Stimulated activated CD4-positive, alpha-beta T cell treated with anti-CD3 and anti-CD28 coated beads, TNF-alpha, amount 100 ng/mL, for 48 hours (primary cell): ENCODE results near the gene DRAM1.
"Not testable (repeated sequence)": the region's sequence is repeated elsewhere in the genome, so short reads cannot be mapped to it uniquely, and the experiment has no call there.

Experiments
- DNase-seq, 3 donors: peaks; one replicate each; pipeline ENCODE4 v3.0.0-alpha.2; 2020; ENCODE audit warnings: low read depth in 3 of 3

The DRAM1 gene

DNA sequence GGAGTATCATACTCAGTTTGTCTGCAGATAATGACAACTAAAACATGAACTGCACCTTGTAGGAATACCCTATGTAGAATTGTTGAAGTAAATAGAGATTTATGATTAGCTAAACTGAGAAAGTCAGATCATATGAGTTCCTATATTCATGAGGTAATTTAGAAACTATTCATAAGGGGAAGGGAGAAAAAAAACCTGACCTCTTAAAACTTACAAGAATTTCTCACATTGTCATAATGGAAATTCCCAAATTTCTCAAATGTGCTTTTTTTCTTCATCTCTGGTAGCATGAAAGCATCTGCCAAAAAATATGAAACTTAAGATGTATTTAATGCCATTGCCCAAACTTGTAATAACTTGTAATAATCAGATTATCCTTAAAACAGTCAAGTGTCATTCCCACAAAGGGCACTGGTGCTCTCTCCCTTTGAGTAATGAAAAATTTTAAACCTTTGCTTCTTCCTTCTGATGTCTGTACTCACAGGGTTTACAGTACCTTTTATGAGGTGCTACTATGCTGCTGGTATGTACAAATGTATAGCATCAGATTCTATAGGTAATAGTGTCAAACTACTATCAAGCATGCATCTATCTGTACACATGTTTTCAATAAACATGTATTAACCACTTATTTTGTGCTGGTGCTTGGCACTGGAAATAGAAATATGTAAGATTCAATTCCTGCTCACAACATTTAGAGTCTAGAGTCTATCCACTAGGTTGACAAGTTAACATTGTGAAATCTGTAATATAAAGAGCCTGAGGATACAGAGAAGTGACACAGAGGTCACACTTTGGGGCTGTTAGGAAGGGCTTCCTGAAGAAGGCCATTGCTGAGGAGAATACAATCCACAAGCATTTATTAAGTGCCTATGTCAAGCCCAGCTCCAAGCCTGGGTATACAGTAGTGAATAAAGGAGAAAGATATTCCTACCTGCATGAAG lies 17.4 kb upstream of the DRAM1 start:
- DNase-seq: no peak

DNA sequence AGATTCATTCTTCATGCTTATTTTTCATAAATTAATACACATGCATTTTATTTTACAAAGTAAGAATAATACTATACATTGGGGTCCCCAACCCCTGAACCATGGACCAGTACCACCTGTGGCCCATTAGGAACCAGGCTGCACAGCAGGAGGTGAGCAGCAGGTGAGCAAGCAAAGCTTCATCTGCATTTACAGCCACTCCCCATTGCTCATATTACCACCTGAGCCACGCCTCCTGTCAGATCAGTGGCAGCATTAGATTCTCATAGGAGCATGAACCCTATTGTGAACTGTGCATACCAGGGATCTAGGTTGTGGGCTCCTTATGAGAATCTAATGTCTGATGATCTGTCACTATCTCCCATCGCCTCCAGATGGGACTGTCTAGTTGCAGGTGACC lies 15.7 kb upstream of the DRAM1 start:
- not testable (repeated sequence) for DNase-seq

DNA sequence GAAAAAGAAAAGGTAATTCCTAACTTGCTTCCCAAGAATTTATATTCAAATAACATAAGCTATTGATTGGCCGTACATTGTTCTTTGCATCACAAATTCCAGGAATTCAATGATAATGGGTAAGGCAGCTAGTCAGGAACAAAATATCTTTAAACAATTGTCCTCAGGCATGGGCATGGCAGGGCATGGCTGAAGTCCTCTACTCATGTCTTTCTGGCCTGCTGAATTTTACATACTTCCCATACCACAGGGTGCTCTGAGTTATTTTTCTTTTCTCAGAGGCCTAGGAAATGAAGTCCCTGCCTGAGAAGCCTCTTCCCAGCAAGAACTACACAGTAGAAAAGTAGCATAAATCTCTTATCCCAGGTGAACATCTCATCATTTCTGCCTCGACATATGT lies 15.1 kb upstream of the DRAM1 start:
- no peak for DNase-seq

DNA sequence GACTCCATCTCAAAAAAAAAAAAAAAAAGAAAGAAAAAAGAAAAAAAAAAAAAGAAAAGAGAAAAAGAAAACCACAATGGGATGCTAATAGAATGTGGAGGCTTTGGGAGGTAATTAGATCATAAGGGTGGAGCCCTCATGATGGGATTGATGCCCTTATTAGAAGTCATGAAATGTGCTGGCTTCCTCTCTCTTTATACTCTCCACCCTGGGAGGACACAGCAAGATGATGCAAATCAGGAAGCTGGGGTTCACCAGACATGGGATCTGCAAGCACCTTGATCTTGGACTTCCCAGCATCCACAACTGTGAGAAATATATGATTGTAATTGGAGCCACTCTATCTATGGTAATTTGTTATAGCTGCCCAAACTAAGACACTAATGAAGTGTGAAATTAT lies 13.4 kb upstream of the DRAM1 start:
- no peak for DNase-seq

DNA sequence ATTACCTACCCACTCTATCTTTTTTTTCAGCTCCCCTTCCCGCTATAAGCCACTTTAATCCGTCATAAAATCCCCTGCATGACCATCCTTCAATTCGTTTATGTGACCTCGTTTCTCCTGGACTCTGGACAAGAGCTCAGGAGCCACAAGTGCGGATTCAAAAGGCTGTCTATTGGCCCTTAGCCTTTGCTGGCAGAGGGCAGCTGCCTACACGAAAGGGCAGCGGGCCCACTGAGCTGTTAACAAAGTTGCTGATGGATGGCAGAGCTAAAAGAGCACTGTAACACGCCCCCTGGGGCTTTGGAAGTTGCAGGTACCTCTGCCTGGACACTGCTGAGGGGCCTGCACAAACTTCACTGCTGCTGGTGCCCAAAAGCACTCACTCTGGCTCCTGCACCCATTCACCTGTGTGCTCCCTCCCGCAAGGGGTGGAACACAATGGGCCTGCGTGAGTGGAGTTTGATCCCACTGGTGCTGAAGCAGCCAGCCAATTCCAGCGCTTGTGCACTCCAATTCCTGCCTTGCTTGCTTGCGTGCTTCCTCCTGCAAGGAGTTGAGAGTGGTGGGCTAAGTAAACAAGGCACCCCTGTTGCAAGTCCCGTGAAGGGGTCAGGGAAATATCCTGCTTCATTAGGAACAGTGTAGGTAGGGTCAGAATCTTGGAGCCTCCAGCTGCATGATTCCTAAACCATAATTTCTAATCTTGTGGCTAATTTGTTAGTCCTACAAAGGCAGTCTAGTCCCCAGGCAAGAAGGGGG lies 10.6 kb upstream of the DRAM1 start:
- DNase-seq: no peak

DNA sequence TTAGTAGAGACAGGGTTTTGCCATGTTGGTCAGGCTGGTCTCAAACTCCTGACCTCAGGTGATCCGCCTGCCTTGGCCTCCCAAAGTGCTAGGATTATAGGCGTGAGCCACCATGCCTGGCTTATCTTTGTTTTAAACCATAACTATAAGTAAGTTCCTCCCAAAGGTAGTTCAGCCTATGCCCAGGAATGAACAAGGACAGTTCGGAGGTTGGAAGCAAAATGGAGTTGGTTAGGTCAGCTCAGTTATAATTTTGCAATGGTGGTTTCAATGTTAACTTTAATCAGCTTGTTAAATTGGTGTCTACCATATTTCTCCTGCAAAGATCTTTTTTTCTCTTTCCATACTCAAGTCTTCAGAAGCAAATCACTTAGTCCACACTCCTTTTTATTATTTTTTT lies 9.8 kb upstream of the DRAM1 start:
- not testable (repeated sequence) for DNase-seq

DNA sequence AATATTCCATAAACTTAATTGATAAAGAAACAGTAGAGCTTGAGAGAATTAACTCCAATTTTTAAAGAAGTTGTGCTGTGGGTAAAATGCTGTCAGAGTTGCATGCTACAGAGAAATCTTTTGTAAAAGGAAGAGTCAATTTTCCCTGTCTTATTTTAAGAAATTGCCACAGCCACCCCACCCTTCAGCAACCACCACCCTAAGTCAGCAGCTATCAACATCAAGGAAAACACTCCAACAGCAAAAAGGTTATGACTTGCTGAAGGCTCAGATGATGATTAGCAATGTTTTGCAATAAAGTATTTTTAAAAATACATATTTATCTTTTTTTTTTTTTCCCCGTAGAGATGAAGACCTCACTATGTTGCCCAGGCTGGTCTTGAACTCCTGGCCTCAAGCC lies 6.5 kb upstream of the DRAM1 start:
- DNase-seq: no peak

DNA sequence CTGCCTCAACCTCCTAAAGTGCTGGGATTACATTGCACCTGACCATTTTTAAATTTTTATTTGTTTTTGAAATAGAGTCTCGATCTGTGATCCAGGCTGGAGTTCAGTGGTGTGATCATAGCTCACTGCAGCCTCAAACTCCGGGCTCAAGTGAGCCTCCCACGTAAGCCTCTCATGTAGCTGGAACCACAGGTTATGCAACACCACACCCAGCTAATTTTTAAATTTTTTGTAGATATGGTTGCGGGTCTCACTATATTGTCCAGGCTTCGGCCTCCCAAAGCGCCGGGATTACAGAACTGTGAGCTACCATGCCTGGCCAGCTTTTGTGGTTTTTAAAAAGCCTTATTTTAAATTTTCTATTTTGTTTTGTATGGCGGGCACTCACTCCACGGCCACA lies 2.2 kb upstream of the DRAM1 start:
- DNase-seq: no peak

DNA sequence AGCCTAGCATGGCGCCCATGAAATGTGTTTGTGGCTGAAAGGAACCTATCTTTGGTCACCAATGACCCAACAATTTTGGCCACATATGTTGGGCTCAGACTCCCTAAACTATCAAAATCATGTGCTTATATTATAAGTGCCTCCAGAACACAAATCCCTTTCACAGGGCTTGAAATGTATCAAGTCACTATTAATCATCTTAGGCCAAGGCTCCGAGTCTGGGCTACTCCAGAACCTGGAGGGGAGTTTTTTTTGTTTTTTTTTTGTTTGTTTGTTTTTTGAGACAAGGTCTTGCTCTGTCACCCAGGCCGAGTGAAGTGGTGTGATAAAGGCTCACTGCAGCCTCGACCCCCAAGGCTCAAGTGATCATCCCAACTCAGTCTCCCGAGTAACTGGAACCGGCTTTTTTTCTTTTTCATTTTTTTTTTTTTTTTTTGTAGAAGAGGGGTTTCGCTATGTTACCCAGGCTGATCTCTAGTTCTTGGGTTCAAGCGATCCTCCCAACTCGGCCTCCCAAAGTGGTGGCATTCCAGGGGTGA lies 989 bp upstream of the DRAM1 start:
- no peak for DNase-seq

DNA sequence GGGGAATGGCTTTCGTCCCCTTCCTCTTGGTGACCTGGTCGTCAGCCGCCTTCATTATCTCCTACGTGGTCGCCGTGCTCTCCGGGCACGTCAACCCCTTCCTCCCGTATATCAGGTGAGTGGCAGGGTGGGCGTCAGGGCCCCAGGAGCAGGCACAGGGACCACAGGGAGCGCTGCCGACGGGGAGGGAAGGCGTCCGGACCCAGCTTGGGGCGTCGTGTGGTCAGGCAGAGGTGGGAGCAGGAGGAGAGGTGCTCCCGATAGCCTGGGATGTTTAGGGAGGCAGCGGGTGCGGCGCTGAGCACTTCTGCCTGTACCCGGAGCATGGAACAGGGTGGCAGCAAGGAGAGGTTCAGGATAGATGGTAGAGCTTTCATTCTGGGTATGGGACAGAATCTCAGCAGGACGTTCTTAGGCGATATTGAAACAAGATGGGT lies 444 bp downstream of the DRAM1 start:
- DNase-seq: peak in 1 of 3 donors; percentile 7

DNA sequence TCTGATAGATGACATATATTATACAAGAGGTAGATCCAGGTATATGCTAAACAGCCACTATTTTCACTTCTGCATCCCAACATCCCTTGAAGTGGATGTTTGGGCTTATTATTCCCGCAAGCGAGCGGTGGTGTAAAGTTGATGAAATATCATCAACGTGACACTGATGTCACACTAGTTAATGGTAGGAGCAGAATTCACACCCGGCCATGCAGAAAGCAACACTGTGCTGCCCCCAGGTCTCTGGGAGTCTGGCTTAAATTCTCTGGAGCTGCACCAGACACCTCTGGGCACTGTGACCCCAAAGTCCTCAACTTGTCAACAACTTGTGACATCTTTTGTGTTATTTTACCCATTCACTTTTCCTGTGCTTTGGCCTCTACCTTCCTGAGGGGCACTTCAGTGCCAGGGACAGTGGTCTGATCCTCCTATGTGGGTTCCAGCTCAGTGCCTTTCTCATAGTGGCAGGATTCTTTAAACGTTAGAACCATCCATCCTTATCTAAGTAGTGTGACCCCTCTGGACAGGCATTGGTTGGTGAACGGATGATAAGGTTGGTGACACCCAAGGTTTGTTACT lies 952 bp downstream of the DRAM1 start:
- no peak for DNase-seq

DNA sequence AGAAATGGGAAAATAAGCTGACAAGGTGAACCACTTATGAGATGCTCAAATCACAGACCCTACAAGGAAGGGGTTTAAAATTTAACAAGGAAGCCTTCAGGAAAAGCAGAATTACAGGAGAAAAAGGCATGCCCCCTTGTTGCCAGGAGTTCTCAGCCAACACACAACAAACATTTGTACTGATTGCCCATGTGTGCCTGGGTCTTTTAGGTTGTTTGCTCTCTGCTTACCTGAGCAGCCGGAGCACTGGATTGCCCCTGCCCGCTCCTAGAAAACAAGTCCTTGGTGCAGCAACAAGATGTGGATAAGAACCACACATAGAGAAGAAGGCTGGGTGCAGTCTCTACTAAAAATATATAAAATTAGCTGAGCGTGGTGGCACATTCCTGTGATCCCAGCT lies 3.4 kb downstream of the DRAM1 start:
- DNase-seq: no peak

DNA sequence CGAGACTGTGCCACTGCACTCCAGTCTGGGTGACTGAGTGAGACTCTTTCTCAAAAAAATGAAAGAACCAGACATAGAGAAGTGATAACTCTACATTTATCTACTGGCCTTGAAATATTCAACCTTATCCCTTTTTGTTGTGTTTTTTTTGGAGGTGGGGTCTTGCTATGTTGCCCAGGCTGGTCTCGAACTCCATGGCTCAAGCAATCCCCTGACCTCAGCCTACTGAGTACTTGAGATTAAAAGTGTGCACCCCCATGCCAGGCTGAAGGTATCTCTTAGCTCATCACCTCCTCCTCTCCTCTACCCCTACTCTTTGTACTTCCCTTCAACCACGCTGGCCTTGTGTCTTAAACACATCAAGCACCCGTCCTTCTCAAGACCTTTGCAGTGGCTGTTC lies 3.8 kb downstream of the DRAM1 start:
- no peak for DNase-seq

DNA sequence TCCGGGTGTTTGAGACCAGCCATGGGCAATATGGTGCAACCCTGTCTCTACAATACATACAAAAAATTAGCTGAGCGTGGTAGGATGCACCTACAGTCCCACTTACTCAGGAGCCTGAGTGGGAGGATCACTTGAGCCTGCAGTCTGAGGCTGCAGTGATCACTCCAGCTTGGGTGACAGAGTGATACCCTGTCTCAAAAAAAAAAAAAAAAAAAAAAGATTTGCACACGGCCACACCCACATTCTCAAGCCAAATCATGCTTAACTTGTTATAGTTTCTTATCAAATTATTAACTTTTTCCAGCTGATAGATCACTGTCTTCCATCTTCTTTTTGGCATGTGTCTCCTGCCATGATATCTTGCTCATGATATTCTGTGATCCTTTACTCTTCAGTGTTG lies 6.8 kb downstream of the DRAM1 start:
- DNase-seq: no peak

DNA sequence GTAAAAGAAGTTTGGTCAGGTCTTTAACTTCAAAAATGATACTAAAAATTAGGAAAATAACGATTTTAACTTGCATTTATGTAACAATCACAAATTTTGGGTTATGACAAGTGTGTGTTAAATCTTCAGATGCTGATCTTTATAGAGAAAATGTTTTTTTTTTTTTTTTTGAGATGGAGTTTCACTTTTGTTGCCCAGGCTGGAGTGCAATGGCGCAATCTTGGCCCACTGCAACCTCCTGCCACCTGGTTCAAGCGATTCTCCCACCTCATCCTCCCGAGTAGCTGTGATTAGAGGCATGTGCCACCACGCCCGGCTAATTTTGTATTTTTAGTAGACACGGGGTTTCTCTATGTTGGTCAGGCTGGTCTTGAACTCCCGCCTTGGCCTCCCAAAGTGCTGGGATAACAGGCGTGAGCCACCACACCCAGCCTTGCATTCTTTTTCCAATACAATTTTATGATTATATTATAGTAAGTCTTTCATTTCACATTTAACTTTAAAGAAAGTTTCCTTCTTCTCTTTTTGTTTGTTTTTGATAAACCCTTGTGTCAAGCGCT lies 7.5 kb downstream of the DRAM1 start:
- not testable (repeated sequence) for DNase-seq

DNA sequence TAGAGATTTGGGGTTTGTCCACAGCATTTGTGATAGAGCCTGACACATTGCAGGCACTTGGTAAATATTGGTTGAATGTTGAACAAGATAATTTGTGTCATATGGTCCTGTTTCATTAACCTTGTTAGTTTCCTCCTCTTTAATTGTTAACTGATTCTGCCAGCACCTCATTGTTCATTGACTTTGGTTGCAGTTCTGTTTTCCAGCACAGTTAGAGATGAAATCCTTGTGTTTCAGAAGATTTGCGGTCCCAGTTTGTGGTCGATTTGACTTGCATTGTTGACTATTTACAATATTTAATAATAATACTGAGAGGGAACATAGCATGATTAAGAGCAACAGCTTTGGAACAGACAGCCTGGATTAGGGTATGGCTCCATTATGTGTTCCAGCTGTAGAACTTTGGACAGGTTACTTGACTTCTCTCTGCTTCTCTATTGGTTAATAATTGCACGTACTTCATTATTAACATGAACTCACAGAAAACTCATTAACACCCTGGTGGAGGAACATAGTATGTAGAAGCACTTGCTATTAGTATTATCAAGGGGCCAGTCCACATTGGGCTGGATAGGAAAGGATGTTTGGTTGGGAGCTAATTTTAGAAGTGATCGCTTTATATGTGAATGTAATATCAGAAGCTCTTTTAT lies 8.7 kb downstream of the DRAM1 start:
- no peak for DNase-seq

DNA sequence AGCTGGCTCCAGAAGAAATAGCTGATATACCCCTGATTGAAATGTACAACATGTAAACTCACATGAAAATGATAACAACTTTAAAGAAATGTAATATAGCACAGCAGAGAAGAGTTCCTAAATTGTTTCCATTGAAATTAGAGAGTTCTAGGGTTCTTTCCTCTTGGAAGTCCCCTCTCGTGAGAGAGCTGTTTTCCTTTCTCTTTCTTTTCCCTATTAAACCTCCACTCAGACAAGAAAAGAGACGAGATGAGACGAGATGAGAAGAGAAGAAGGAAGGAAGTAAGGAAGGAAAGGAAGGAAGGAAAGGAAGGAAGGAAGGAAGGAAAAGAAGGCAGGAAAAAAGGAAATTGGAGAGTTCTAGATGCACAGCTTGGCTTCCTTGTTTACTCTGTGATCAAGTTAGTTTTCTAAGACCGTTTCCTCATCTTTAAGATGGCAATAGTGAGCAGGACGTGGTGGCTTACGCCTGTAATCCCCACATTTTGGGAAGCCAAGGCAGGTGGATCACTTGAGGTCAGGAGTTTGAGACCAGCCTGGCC lies 11.9 kb downstream of the DRAM1 start:
- no peak for DNase-seq

DNA sequence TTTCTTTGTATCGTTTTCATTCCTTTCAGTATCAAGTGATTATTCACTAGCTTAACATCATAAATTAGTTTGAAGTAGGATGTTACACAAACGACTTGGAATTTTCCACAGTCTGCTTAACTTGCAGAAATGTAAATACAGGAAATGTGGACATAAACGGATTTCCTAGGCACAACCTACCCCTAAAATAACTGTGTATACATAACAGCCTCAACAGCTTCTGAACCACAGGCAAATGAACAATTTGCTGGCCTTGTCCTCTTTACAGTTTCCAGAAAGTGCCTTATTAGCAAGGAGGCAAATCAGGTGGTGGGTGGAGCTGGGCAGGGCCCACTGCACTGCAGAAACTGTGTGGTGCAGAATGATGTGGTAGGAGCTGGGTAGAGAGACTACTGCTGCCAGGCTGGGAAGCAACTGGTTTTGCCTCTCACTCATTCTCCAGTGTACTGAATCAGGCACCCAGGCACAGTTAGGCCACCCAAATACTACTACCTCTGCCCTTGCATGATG lies 14.1 kb downstream of the DRAM1 start:
- no peak for DNase-seq

DNA sequence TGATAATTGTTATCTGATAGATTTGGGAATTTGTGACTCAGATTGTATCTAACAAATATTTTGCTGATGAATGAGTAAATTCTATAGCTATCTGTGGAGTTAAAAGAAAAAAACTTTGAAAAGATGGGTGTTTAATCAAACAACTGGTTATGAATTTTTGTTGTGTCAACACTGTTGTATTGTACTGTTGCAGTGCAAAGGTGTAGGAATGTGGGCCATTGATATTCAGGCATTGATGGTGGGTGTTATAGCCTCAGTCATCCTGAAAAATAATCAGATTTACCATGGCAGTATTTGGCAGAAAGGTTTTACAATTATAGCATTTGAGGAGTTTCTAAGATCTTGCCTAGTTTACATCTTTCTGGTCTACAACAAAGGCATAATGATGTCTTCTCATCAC lies 15.4 kb downstream of the DRAM1 start:
- DNase-seq: no peak

DNA sequence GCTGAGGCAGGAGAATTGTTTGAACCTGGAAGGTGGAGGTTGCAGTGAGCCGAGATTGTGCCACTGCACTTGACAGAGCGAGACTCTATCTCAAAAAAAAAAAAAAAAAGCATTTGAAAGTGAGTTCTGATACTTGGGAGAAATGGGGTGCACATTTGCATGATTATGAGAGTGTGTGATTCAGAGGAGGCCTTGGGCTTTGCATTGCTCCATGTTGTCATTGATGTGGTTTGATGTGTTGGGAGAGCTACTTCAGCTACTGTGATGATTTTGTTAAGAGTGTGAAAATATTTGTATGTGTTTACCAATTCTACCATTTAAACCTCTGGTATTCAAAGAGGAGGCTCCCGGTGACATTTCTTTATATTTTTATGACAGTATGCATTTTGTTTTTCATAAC lies 24.4 kb downstream of the DRAM1 start:
- no peak for DNase-seq

DNA sequence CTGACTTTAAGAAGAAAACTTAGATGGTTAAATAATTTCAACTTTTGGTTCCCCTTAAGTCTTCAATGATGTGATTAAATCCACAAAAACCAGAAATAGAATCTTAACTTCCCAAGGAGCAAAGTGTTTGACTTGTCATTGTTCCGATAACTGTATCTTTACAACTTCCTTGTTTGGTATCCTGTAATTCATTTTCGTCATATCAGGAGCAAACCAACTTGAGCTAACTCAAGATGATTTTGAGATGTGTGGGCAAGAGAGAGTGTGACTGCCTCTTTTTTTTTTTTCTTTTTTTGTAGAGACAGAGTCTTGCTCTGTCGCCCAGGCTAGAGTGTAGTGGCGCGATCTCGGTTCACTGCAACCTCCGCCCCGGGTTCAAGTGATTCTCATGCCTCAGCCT lies 25.3 kb downstream of the DRAM1 start:
- no peak for DNase-seq
